H54 (cell line): ENCODE data around the gene CAPZA1.
A peak's percentile ranks its signal among the peaks of the same experiment; 100 is the strongest.
"Not testable (repeated sequence)": the region's sequence is repeated elsewhere in the genome, so short reads cannot be mapped to it uniquely, and the experiment has no call there.

ENCODE experiments used
- DNase-seq: peaks from one replicate; pipeline ENCODE4 v3.0.0; 2011; ENCODE audit warnings: low spot score, mixed read lengths; ENCODE audit not compliant: insufficient read length
- FAIRE-seq: peaks from 3 replicates; lab custom pipeline; 2011; peaks lifted over from hg19 to GRCh38; lab: Jason Lieb, UNC
- POLR2A ChIP-seq: IDR thresholded peaks from 2 replicates; pipeline ENCODE4 v1.6.1; 2011; ENCODE audit warnings: low read depth, mild to moderate bottlenecking, low read length

CAPZA1 gene

GRCh38 chr1:112614460-112615065 is 5.1 kb upstream of the CAPZA1 start:
- FAIRE-seq = no peak
- DNase-seq = no peak
- TF ChIP-seq POLR2A = no peak

- TF ChIP-seq POLR2A = no peak
- no peak for DNase-seq
- FAIRE-seq = peak; percentile 55
Observed at GRCh38 chr1:112618114-112618720, 1.4 kb upstream of the CAPZA1 start.

- TF ChIP-seq POLR2A = peak; percentile 88
- FAIRE-seq (no peak), DNase-seq (peak; percentile 41)
Observed at GRCh38 chr1:112618721-112619517, 713 bp upstream of the CAPZA1 start, which contains the start of gene ST7L. Gene ST7L, minus strand, starts transcription at chr1:112619141. Its CDS starts 28 bp downstream, at chr1:112619113.

GRCh38 chr1:112620377-112620695 is 704 bp downstream of the CAPZA1 start:
- DNase-seq = no peak
- FAIRE-seq = no peak
- no peak for TF ChIP-seq POLR2A

- not testable (repeated sequence) for DNase-seq, FAIRE-seq
Observed at GRCh38 chr1:112624493-112624892, 4.9 kb downstream of the CAPZA1 start.

- DNase-seq (no peak), FAIRE-seq (no peak)
- TF ChIP-seq POLR2A = no peak
Observed at GRCh38 chr1:112625696-112626095, 6.1 kb downstream of the CAPZA1 start.

GRCh38 chr1:112626193-112626592 is 6.6 kb downstream of the CAPZA1 start:
- TF ChIP-seq POLR2A = no peak
- FAIRE-seq (no peak), DNase-seq (no peak)

- DNase-seq (no peak), FAIRE-seq (no peak)
- TF ChIP-seq POLR2A = no peak
Observed at GRCh38 chr1:112626887-112627286, 7.3 kb downstream of the CAPZA1 start.

- DNase-seq = no peak
- TF ChIP-seq POLR2A = no peak
- FAIRE-seq = no peak
Observed at GRCh38 chr1:112628516-112628915, 8.9 kb downstream of the CAPZA1 start.

GRCh38 chr1:112629256-112629655 is 9.6 kb downstream of the CAPZA1 start:
- DNase-seq (no peak), FAIRE-seq (no peak)
- no peak for TF ChIP-seq POLR2A

GRCh38 chr1:112633628-112634027 is 14.0 kb downstream of the CAPZA1 start:
- FAIRE-seq (no peak), DNase-seq (no peak)
- no peak for TF ChIP-seq POLR2A

GRCh38 chr1:112634367-112634766 is 14.7 kb downstream of the CAPZA1 start:
- FAIRE-seq = no peak
- no peak for TF ChIP-seq POLR2A
- DNase-seq = no peak

GRCh38 chr1:112636056-112636455 is 16.4 kb downstream of the CAPZA1 start:
- no peak for TF ChIP-seq POLR2A
- no peak for DNase-seq
- no peak for FAIRE-seq

- DNase-seq (no peak), FAIRE-seq (peak; percentile 85)
- no peak for TF ChIP-seq POLR2A
Observed at GRCh38 chr1:112636597-112637253, 17.1 kb downstream of the CAPZA1 start.
